WTC11 (cell line): ENCODE data around the gene ZBTB20. TPM values are rescaled to one million over a fixed set of nuclear protein-coding genes. Genes with fewer than 3 reads are reported as not detected.

Source experiments
- ATAC-seq: fragments of 200-7000 bp; cut with Tn5 transposase; 2 replicates; pipeline ENCODE4 v1.10.0; 2021; ENCODE audit warnings: mild to moderate bottlenecking, moderate library complexity
- CTCF ChIA-PET: fragments of 300-600 bp; sonication (Branson Sonifier 250); formaldehyde crosslinking; loops from one replicate; lab custom pipeline; 2021; ENCODE audit warnings: antibody characterized with exemption; lab: Charles Lee
- POLR2A ChIA-PET: fragments of 350-600 bp; sonication (Branson Sonifier 250); formaldehyde crosslinking; loops from one replicate; lab custom pipeline; 2021; ENCODE audit warnings: antibody characterized with exemption; lab: Charles Lee
- DNase-seq: peaks from one replicate; pipeline ENCODE4 v3.0.0; 2021; ENCODE audit warnings: low spot score
- H3K27ac Mint-ChIP-seq: 2 replicates; pipeline ENCODE4 v1.8.0; 2021; ENCODE audit warnings: mixed read lengths
- H3K27me3 Mint-ChIP-seq: 2 replicates; pipeline ENCODE4 v1.8.0; 2021; ENCODE audit warnings: low read depth, mild to moderate bottlenecking, moderate library complexity, mixed read lengths
- H3K36me3 Mint-ChIP-seq: 2 replicates; pipeline ENCODE4 v1.8.0; 2021; ENCODE audit warnings: mixed read lengths
- H3K4me1 Mint-ChIP-seq: 2 replicates; pipeline ENCODE4 v1.8.0; 2022; ENCODE audit warnings: mixed read lengths
- H3K4me3 Mint-ChIP-seq: 2 replicates; pipeline ENCODE4 v1.8.0; 2021; ENCODE audit warnings: mild to moderate bottlenecking, moderate library complexity, mixed read lengths
- H3K9me3 Mint-ChIP-seq: 2 replicates; pipeline ENCODE4 v1.8.0; 2021; ENCODE audit warnings: mixed read lengths
- AFF4 ChIP-seq: sonication (generic); formaldehyde crosslinking; IDR thresholded peaks from 2 replicates; pipeline ENCODE4 v1.8.1; 2023; ENCODE audit warnings: mild to moderate bottlenecking, missing genetic modification reagents, borderline replicate concordance
- AR ChIP-seq: fragments of 250-450 bp; sonication (Bioruptor Pico); IDR thresholded peaks from 2 replicates; pipeline ENCODE4 v1.9.0; 2021; ENCODE audit warnings: mild to moderate bottlenecking
- CBFB ChIP-seq: sonication (generic); formaldehyde crosslinking; IDR thresholded peaks from 2 replicates; pipeline ENCODE4 v1.8.1; 2022; ENCODE audit warnings: mild to moderate bottlenecking, low read depth, missing genetic modification reagents
- CREM ChIP-seq: sonication (generic); formaldehyde crosslinking; IDR thresholded peaks from 2 replicates; pipeline ENCODE4 v1.8.1; 2022; ENCODE audit warnings: mild to moderate bottlenecking, missing genetic modification reagents, moderate library complexity
- ELF4 ChIP-seq: sonication (generic); formaldehyde crosslinking; IDR thresholded peaks from 2 replicates; pipeline ENCODE4 v1.8.1; 2022; ENCODE audit warnings: low read depth, mild to moderate bottlenecking, moderate library complexity, missing genetic modification reagents
- FOXP4 ChIP-seq: sonication (generic); formaldehyde crosslinking; IDR thresholded peaks from 2 replicates; pipeline ENCODE4 v1.8.0; 2022; ENCODE audit warnings: mild to moderate bottlenecking, missing genetic modification reagents
- HMGA2 ChIP-seq: fragments of 250-450 bp; sonication (Bioruptor Pico); IDR thresholded peaks from 2 replicates; pipeline ENCODE4 v1.4.0; 2021; ENCODE audit warnings: mild to moderate bottlenecking, moderate library complexity
- IRF2 ChIP-seq: sonication (generic); formaldehyde crosslinking; IDR thresholded peaks from 2 replicates; pipeline ENCODE4 v1.8.0; 2022; ENCODE audit warnings: low read depth, missing genetic modification reagents, borderline replicate concordance
- MYBL2 ChIP-seq: sonication (generic); formaldehyde crosslinking; IDR thresholded peaks from 2 replicates; pipeline ENCODE4 v1.8.1; 2023; ENCODE audit warnings: mild to moderate bottlenecking, moderate library complexity, missing genetic modification reagents
- OVOL2 ChIP-seq: fragments of 250-450 bp; sonication (Bioruptor Pico); IDR thresholded peaks from 2 replicates; pipeline ENCODE4 v1.9.0; 2021; ENCODE audit warnings: mild to moderate bottlenecking, borderline replicate concordance
- STAT6 ChIP-seq: sonication (generic); formaldehyde crosslinking; conservative IDR thresholded peaks from 2 replicates; pipeline ENCODE4 v1.8.1; 2023; ENCODE audit warnings: mild to moderate bottlenecking, low read depth, missing genetic modification reagents, moderate library complexity
- TCF7 ChIP-seq: sonication (generic); formaldehyde crosslinking; IDR thresholded peaks from 2 replicates; pipeline ENCODE4 v1.8.0; 2022; ENCODE audit warnings: mild to moderate bottlenecking, low read depth, missing genetic modification reagents, moderate library complexity
- TEAD1 ChIP-seq: sonication (generic); formaldehyde crosslinking; IDR thresholded peaks from 2 replicates; pipeline ENCODE4 v1.8.0; 2022; ENCODE audit warnings: mild to moderate bottlenecking, missing genetic modification reagents
- TEAD4 ChIP-seq: sonication (generic); formaldehyde crosslinking; IDR thresholded peaks from 2 replicates; pipeline ENCODE4 v1.8.0; 2022; ENCODE audit warnings: mild to moderate bottlenecking, missing genetic modification reagents
- ZMAT4 ChIP-seq: fragments of 250-450 bp; sonication (Bioruptor Pico); IDR thresholded peaks from 2 replicates; pipeline ENCODE4 v1.9.0; 2021; ENCODE audit warnings: mild to moderate bottlenecking
- ZNF219 ChIP-seq: sonication (generic); formaldehyde crosslinking; IDR thresholded peaks from 2 replicates; pipeline ENCODE4 v1.8.0; 2023; ENCODE audit warnings: missing genetic modification reagents, mild to moderate bottlenecking, borderline replicate concordance
- ZNF263 ChIP-seq: sonication (generic); formaldehyde crosslinking; IDR thresholded peaks from 2 replicates; pipeline ENCODE4 v1.8.1; 2022; ENCODE audit warnings: low read depth, mild to moderate bottlenecking, moderate library complexity, missing genetic modification reagents
- ZNF671 ChIP-seq: fragments of 250-450 bp; sonication (Bioruptor Pico); IDR thresholded peaks from 2 replicates; pipeline ENCODE4 v1.8.0; 2021; ENCODE audit warnings: mild to moderate bottlenecking
- total RNA-seq: library from RNA; stranded (reverse); gene quantifications from 3 replicates; pipeline ENCODE4 v1.2.3, GENCODE V29; 2021

The ZBTB20 gene
- total RNA-seq, 1 experiment from 2014 or later = 1.5 TPM

GRCh38 chr3:114453361-114453780, 693.7 kb downstream of the ZBTB20 start:
- H3K4me1 Mint-ChIP-seq = peaks cover 28% of the 10 kb centered on the region
- H3K4me3 Mint-ChIP-seq = peak overlapping the region; percentile 46
- no peaks in the 10 kb centered on the region for H3K36me3 Mint-ChIP-seq
- ATAC-seq (no peak), DNase-seq (no peak)
- POLR2A ChIA-PET = interaction anchor here (0.7 kb wide), 2 partner anchors 21 to 34 kb away, joined by 6 to 8 read pairs; no protein-coding TSS in a partner anchor
- no peaks in the 10 kb centered on the region for H3K27me3 Mint-ChIP-seq
- H3K27ac Mint-ChIP-seq = no peak overlapping the region
- no peak for TF ChIP-seq CBFB (CRISPR knock-in tag)
- TF ChIP-seq, all 79 proteins: peak for 0
- no peaks in the 10 kb centered on the region for H3K9me3 Mint-ChIP-seq
- CTCF ChIA-PET = interaction anchor here (0.6 to 1.5 kb wide), 3 partner anchors 35 to 274 kb away, joined by 3 to 4 read pairs (median 3); no protein-coding TSS in a partner anchor

GRCh38 chr3:114452937-114453336, 694.2 kb downstream of the ZBTB20 start:
- no peak for TF ChIP-seq OVOL2 (CRISPR knock-in tag)
- no peak for TF ChIP-seq CREM (CRISPR knock-in tag)
- TF ChIP-seq ELF4 (CRISPR knock-in tag) = no peak
- no peak for TF ChIP-seq HMGA2 (CRISPR knock-in tag)
- TF ChIP-seq ZNF263 (CRISPR knock-in tag) = no peak
- no peak for TF ChIP-seq TEAD4
- TF ChIP-seq AR (CRISPR knock-in tag) = no peak
- no peak for TF ChIP-seq FOXP4 (CRISPR knock-in tag)
- no peak for TF ChIP-seq ZNF671
- TF ChIP-seq TCF7 (CRISPR knock-in tag) = no peak
- TF ChIP-seq STAT6 = no peak
- TF ChIP-seq TEAD1 (CRISPR knock-in tag) = no peak
- DNase-seq = no peak
- no peaks in the 10 kb centered on the region for H3K36me3 Mint-ChIP-seq
- H3K4me1 Mint-ChIP-seq = peaks cover 28% of the 10 kb centered on the region
- ChIA-PET CTCF (interaction anchor here (0.6 to 1.5 kb wide), 2 partner anchors 34 to 69 kb away, joined by 3 to 4 read pairs; no protein-coding TSS in a partner anchor), POLR2A (no interaction called here)
- H3K4me3 Mint-ChIP-seq = no peak overlapping the region
- H3K27me3 Mint-ChIP-seq = no peaks in the 10 kb centered on the region
- no peaks in the 10 kb centered on the region for H3K9me3 Mint-ChIP-seq
- no peak for ATAC-seq
- H3K27ac Mint-ChIP-seq = no peak overlapping the region

GRCh38 chr3:114452256-114452655, 694.8 kb downstream of the ZBTB20 start:
- H3K4me1 Mint-ChIP-seq = peaks cover 28% of the 10 kb centered on the region
- H3K4me3 Mint-ChIP-seq = no peak overlapping the region
- POLR2A ChIA-PET = no interaction called here
- no peaks in the 10 kb centered on the region for H3K36me3 Mint-ChIP-seq
- H3K9me3 Mint-ChIP-seq = no peaks in the 10 kb centered on the region
- CTCF ChIA-PET = no interaction called here
- DNase-seq (no peak), ATAC-seq (no peak)
- H3K27me3 Mint-ChIP-seq = no peaks in the 10 kb centered on the region
- H3K27ac Mint-ChIP-seq = no peak overlapping the region
- TF ChIP-seq AFF4 (CRISPR knock-in tag) (no peak), ZMAT4 (CRISPR knock-in tag) (no peak), IRF2 (CRISPR knock-in tag) (no peak), MYBL2 (CRISPR knock-in tag) (no peak), ZNF219 (CRISPR knock-in tag) (no peak)
